Endodermal cell (in vitro differentiated cells): Measurements from ENCODE around the gene PBX4. TPM values are rescaled to one million over a fixed set of nuclear protein-coding genes. Genes with fewer than 3 reads are reported as not detected.
"Not testable (repeated sequence)": the region's sequence is repeated elsewhere in the genome, so short reads cannot be mapped to it uniquely, and the experiment has no call there.

Source experiments
- DNase-seq: peaks from one replicate; pipeline ENCODE4 v3.0.0-alpha.2; 2017
- H3K27ac ChIP-seq: 2 replicates; pipeline ENCODE4 v1.5.1; 2013; ENCODE audit warnings: mild to moderate bottlenecking, low read depth, low read length, moderate library complexity
- H3K27me3 ChIP-seq: 2 replicates; pipeline ENCODE4 v1.6.1; 2013; ENCODE audit warnings: mild to moderate bottlenecking, low read length, moderate library complexity; ENCODE audit not compliant: insufficient read depth, control insufficient read depth, poor library complexity, severe bottlenecking
- H3K36me3 ChIP-seq: 2 replicates; pipeline ENCODE4 v1.7.0; 2013; ENCODE audit warnings: mild to moderate bottlenecking, low read length, moderate library complexity; ENCODE audit not compliant: control insufficient read depth, insufficient read depth
- H3K4me1 ChIP-seq: one replicate; pipeline ENCODE4 v1.7.0; 2013; ENCODE audit warnings: low read length; ENCODE audit not compliant: control insufficient read depth, insufficient read depth
- H3K4me3 ChIP-seq: 2 replicates; pipeline ENCODE4 v1.5.1; 2013; ENCODE audit warnings: mild to moderate bottlenecking, low read length, moderate library complexity
- H3K9ac ChIP-seq: 2 replicates; pipeline ENCODE4 v1.6.1; 2013; ENCODE audit warnings: mild to moderate bottlenecking, low read length, moderate library complexity; ENCODE audit not compliant: poor library complexity, severe bottlenecking; ENCODE audit errors: extremely low read depth
- H3K9me3 ChIP-seq: 2 replicates; pipeline ENCODE4 v1.6.1; 2013; ENCODE audit warnings: mild to moderate bottlenecking, low read length, moderate library complexity; ENCODE audit not compliant: control insufficient read depth
- H3K27ac Mint-ChIP-seq: 2 replicates; pipeline ENCODE4 v1.8.0; 2020; ENCODE audit warnings: mixed read lengths
- H3K27me3 Mint-ChIP-seq: 2 replicates; pipeline ENCODE4 v1.8.0; 2021; ENCODE audit warnings: mild to moderate bottlenecking, mixed read lengths; ENCODE audit not compliant: insufficient read depth
- H3K36me3 Mint-ChIP-seq: 2 replicates; pipeline ENCODE4 v1.8.0; 2020; ENCODE audit warnings: low read depth, mixed read lengths
- H3K4me1 Mint-ChIP-seq: 2 replicates; pipeline ENCODE4 v1.8.0; 2020; ENCODE audit warnings: mixed read lengths
- H3K4me3 Mint-ChIP-seq: 2 replicates; pipeline ENCODE4 v1.8.0; 2020; ENCODE audit warnings: mild to moderate bottlenecking, moderate library complexity, mixed read lengths
- H3K9me3 Mint-ChIP-seq: 2 replicates; pipeline ENCODE4 v1.8.0; 2020; ENCODE audit warnings: mild to moderate bottlenecking, mixed read lengths
- WGBS, 2 experiments: methylation state at CpG; one replicate each; pipeline versions ENCODE4 v1.1.5 to v1.1.7; 2013; ENCODE audit warnings: missing lambda C conversion rate in 2 of 2, mixed read lengths in 1 of 2; ENCODE audit not compliant: insufficient coverage in 1 of 2, insufficient read length in 1 of 2; 5-methylcytosine and 5-hydroxymethylcytosine counted together
- total RNA-seq, 2 donors: library from RNA; stranded (reverse); fragmentation: NEBNext Ultra II Directional in 1 of 2; extraction: Animal tissue kit (Norgen Biotek cat#: 25700) in 1 of 2; gene quantifications; 2 replicates in 1 of 2; 3 replicates in 1 of 2; pipeline ENCODE4 v1.2.1, GENCODE V29; 2021
- TF ChIP-seq, protein P1 (sequence below): fragments of 200-600 bp; sonication (generic); conservative IDR thresholded peaks from 2 replicates; pipeline ENCODE4 v1.5.0; 2021; ENCODE audit warnings: antibody characterized with exemption, mild to moderate bottlenecking

Gene PBX4
- total RNA-seq, 2 donors from 2014 or later = 4.1 to 8.6 TPM

GRCh38 chr19:19613506-19613905 is 5.0 kb downstream of the PBX4 start:
- Mint-ChIP-seq H3K27ac (peak overlapping the region; percentile 1), H3K27me3 (peaks cover 13% of the 10 kb centered on the region), H3K36me3 (no peaks in the 10 kb centered on the region), H3K4me3 (no peak overlapping the region), H3K4me1 (peaks cover 6% of the 10 kb centered on the region), H3K9me3 (no peaks in the 10 kb centered on the region)
- Histone ChIP-seq H3K9ac (no peak overlapping the region), H3K4me1 (no peaks in the 10 kb centered on the region), H3K27ac (no peak overlapping the region), H3K36me3 (no peaks in the 10 kb centered on the region), H3K27me3 (no peaks in the 10 kb centered on the region), H3K9me3 (no peaks in the 10 kb centered on the region), H3K4me3 (no peak overlapping the region)
- TF ChIP-seq, protein P1, sequence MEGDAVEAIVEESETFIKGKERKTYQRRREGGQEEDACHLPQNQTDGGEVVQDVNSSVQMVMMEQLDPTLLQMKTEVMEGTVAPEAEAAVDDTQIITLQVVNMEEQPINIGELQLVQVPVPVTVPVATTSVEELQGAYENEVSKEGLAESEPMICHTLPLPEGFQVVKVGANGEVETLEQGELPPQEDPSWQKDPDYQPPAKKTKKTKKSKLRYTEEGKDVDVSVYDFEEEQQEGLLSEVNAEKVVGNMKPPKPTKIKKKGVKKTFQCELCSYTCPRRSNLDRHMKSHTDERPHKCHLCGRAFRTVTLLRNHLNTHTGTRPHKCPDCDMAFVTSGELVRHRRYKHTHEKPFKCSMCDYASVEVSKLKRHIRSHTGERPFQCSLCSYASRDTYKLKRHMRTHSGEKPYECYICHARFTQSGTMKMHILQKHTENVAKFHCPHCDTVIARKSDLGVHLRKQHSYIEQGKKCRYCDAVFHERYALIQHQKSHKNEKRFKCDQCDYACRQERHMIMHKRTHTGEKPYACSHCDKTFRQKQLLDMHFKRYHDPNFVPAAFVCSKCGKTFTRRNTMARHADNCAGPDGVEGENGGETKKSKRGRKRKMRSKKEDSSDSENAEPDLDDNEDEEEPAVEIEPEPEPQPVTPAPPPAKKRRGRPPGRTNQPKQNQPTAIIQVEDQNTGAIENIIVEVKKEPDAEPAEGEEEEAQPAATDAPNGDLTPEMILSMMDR = no peak
- 89% methylated on average over 3 to 4 of the region's 4 CpGs for WGBS, 2 experiments
- DNase-seq = no peak

DNA sequence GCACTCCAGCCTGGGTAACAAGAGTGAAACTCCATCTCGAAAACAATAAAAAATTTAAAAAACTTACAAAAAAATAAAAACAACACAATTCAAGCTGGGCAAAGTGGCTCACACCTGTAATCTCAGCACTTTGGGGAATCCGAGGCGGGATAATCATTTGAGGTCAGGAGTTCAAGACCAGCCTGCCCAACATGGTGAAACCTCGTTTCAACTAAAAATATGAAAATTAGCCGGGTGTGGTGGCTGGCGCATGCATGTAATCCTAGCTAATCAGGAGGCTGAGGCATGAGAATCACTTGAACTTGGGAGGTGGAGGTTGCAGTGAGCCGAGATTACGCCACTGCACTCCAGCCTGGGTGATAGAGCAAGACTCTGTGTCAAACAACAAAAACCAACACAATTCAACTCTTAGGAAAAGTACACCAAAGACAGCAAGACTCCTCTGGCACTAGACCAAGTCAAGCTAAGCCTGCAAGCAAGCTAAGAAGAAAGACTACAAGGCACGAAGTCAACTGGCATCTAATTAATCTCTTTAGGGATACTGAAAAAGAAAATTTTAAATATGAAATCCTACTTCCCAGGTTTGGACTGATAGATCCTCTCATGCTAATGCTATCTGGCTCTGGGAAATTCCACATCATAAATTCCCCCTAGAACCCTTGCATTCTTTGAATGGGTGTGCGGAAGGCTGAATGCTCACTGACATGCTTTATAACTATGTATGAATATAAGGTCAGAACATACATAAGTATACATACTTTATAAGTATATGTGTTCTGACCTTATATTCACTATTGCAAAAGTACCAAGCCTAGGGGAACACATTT is 7.9 kb downstream of the PBX4 start:
- TF ChIP-seq, protein P1 = no peak
- H3K9ac ChIP-seq = no peak overlapping the region
- Mint-ChIP-seq H3K27me3 (no peaks in the 10 kb centered on the region), H3K27ac (no peak overlapping the region), H3K4me1 (peaks cover 5% of the 10 kb centered on the region), H3K36me3 (no peaks in the 10 kb centered on the region), H3K4me3 (no peak overlapping the region), H3K9me3 (no peaks in the 10 kb centered on the region)
- H3K9me3 ChIP-seq = no peaks in the 10 kb centered on the region
- DNase-seq = no peak
- no peaks in the 10 kb centered on the region for H3K4me1 ChIP-seq
- no peaks in the 10 kb centered on the region for H3K27me3 ChIP-seq
- WGBS, 2 experiments = 93 to 95% methylated on average over 6 to 9 of the region's 10 CpGs
- H3K36me3 ChIP-seq = no peaks in the 10 kb centered on the region
- no peak overlapping the region for H3K27ac ChIP-seq
- no peak overlapping the region for H3K4me3 ChIP-seq

DNA sequence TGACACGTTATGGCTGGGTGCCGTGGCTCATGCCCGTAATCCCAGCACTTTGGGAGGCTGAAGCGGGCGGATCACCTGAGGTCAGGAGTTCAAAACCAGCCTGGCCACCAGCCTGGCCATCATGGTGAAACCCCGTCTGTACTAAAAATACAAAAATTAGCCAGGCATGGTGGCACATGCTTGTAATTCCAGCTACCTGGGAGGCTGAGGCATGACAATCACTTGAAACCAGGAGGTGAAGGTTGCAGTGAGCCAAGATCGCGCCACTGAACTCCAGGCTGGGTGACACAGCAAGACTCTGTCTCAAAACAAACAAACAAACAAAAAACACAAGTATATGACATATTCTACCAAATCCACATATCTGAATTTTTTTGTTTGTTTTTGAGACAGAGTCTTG is 11.8 kb downstream of the PBX4 start:
- not testable (repeated sequence) for H3K4me3 ChIP-seq, H3K27ac ChIP-seq, H3K9ac ChIP-seq, H3K27me3 ChIP-seq, H3K4me1 ChIP-seq, H3K36me3 Mint-ChIP-seq, H3K9me3 ChIP-seq, H3K27me3 Mint-ChIP-seq, H3K36me3 ChIP-seq, H3K9me3 Mint-ChIP-seq, H3K4me1 Mint-ChIP-seq, DNase-seq, H3K4me3 Mint-ChIP-seq
- WGBS, 2 experiments = 90 to 93% methylated on average over 6 to 8 of the region's 8 CpGs
- peak overlapping the region; percentile 39 for H3K27ac Mint-ChIP-seq
